ENCODE data around the gene PPP2R3C. TPM values are rescaled to one million over a fixed set of nuclear protein-coding genes. Genes with fewer than 3 reads are reported as not detected.
A peak's percentile ranks its signal among the peaks of the same experiment; 100 is the strongest.

Gene PPP2R3C
- total and polyA plus RNA-seq, 2 donors (not counting 1 experiment from before 2014, with no cell fraction given): 32.6 to 61.9 TPM

GRCh38 chr14:35134329-35135123, 12.7 kb upstream of the PPP2R3C start:
- no peak overlapping the region for H3K4me2 ChIP-seq (ENCODE audit: extremely low read depth, insufficient read depth, low read length)
- no peaks in the 10 kb centered on the region for H3K9me3 ChIP-seq (ENCODE audit: control insufficient read depth, insufficient read depth, low read depth, low read length)
- no peaks in the 10 kb centered on the region for H3K4me1 ChIP-seq (ENCODE audit: control insufficient read depth, extremely low read depth, insufficient read depth, low read length)
- DNase-seq (ENCODE audit: low read depth in 2 of 2): no peak
- no peak overlapping the region for H3K27ac ChIP-seq (ENCODE audit: insufficient read depth, low read length)
- H3K36me3 ChIP-seq (ENCODE audit: control insufficient read depth, insufficient read depth, low read length): no peaks in the 10 kb centered on the region
- no peaks in the 10 kb centered on the region for H3K27me3 ChIP-seq (ENCODE audit: control insufficient read depth, insufficient read depth, low read length)
- no peaks in the 10 kb centered on the region for H3K79me2 ChIP-seq (ENCODE audit: control insufficient read depth, insufficient read depth, low read length)
- H4K20me1 ChIP-seq (ENCODE audit: control insufficient read depth, extremely low read depth, insufficient read depth, low read length): no peaks in the 10 kb centered on the region
- no peak overlapping the region for H3K4me3 ChIP-seq (replicated peaks in 1 of 4; ENCODE audit: control extremely low read depth in 1 of 4, insufficient read depth in 1 of 4, low read depth in 3 of 4, low read length in 4 of 4)
- H3K9ac ChIP-seq (ENCODE audit: insufficient read depth, low read length): no peak overlapping the region
- H2AFZ ChIP-seq (ENCODE audit: low read length): no peak overlapping the region
- TF ChIP-seq CTCF (conservative IDR thresholded peaks at IDR 0.05 in 1 of 2, IDR thresholded peaks at IDR 0.05 in 1 of 2; ENCODE audit: low read depth in 1 of 2, low read length in 2 of 2): no peak
- TF ChIP-seq EZH2 (IDR thresholded peaks at IDR 0.05; ENCODE audit: low read length, missing control alignments): no peak

- H3K27me3 ChIP-seq (ENCODE audit: control insufficient read depth, insufficient read depth, low read length): no peaks in the 10 kb centered on the region
- no peaks in the 10 kb centered on the region for H3K36me3 ChIP-seq (ENCODE audit: control insufficient read depth, insufficient read depth, low read length)
- H2AFZ ChIP-seq (ENCODE audit: low read length): no peak overlapping the region
- TF ChIP-seq EZH2 (IDR thresholded peaks at IDR 0.05; ENCODE audit: low read length, missing control alignments) (no peak), CTCF (conservative IDR thresholded peaks at IDR 0.05 in 1 of 2, IDR thresholded peaks at IDR 0.05 in 1 of 2; ENCODE audit: low read depth in 1 of 2, low read length in 2 of 2) (no peak)
- H3K4me2 ChIP-seq (ENCODE audit: extremely low read depth, insufficient read depth, low read length): no peak overlapping the region
- no peak for DNase-seq (ENCODE audit: low read depth in 2 of 2)
- H3K4me3 ChIP-seq (replicated peaks in 1 of 4; ENCODE audit: control extremely low read depth in 1 of 4, insufficient read depth in 1 of 4, low read depth in 3 of 4, low read length in 4 of 4): no peak overlapping the region
- no peaks in the 10 kb centered on the region for H3K9me3 ChIP-seq (ENCODE audit: control insufficient read depth, insufficient read depth, low read depth, low read length)
- H3K27ac ChIP-seq (ENCODE audit: insufficient read depth, low read length): no peak overlapping the region
- H3K4me1 ChIP-seq (ENCODE audit: control insufficient read depth, extremely low read depth, insufficient read depth, low read length): no peaks in the 10 kb centered on the region
- H3K9ac ChIP-seq (ENCODE audit: insufficient read depth, low read length): no peak overlapping the region
- no peaks in the 10 kb centered on the region for H4K20me1 ChIP-seq (ENCODE audit: control insufficient read depth, extremely low read depth, insufficient read depth, low read length)
- no peaks in the 10 kb centered on the region for H3K79me2 ChIP-seq (ENCODE audit: control insufficient read depth, insufficient read depth, low read length)
These were observed 11.9 kb upstream of the PPP2R3C start for GRCh38 chr14:35133542-35134328.

- no peaks in the 10 kb centered on the region for H3K4me1 ChIP-seq (ENCODE audit: control insufficient read depth, extremely low read depth, insufficient read depth, low read length)
- peak overlapping the region; percentile 85 for H3K4me2 ChIP-seq (ENCODE audit: extremely low read depth, insufficient read depth, low read length)
- no peak overlapping the region for H2AFZ ChIP-seq (ENCODE audit: low read length)
- H3K9me3 ChIP-seq (ENCODE audit: control insufficient read depth, insufficient read depth, low read depth, low read length): no peaks in the 10 kb centered on the region
- H3K27ac ChIP-seq (ENCODE audit: insufficient read depth, low read length): no peak overlapping the region
- H3K4me3 ChIP-seq (replicated peaks in 1 of 4; ENCODE audit: control extremely low read depth in 1 of 4, insufficient read depth in 1 of 4, low read depth in 3 of 4, low read length in 4 of 4): no peak overlapping the region
- peaks cover 8% of the 10 kb centered on the region for H3K79me2 ChIP-seq (ENCODE audit: control insufficient read depth, insufficient read depth, low read length)
- H3K36me3 ChIP-seq (ENCODE audit: control insufficient read depth, insufficient read depth, low read length): no peaks in the 10 kb centered on the region
- H3K27me3 ChIP-seq (ENCODE audit: control insufficient read depth, insufficient read depth, low read length): no peaks in the 10 kb centered on the region
- TF ChIP-seq EZH2 (IDR thresholded peaks at IDR 0.05; ENCODE audit: low read length, missing control alignments) (no peak), CTCF (conservative IDR thresholded peaks at IDR 0.05 in 1 of 2, IDR thresholded peaks at IDR 0.05 in 1 of 2; ENCODE audit: low read depth in 1 of 2, low read length in 2 of 2) (no peak)
- no peak overlapping the region for H3K9ac ChIP-seq (ENCODE audit: insufficient read depth, low read length)
- DNase-seq (ENCODE audit: low read depth in 2 of 2): no peak
- no peaks in the 10 kb centered on the region for H4K20me1 ChIP-seq (ENCODE audit: control insufficient read depth, extremely low read depth, insufficient read depth, low read length)
These were observed 2.3 kb upstream of the PPP2R3C start for GRCh38 chr14:35124127-35124526.
